ENCODE measurements around the gene TADA2B.

TADA2B gene

GRCh38 chr4:7105276-7105675, 62.1 kb downstream of the TADA2B start:
- Histone ChIP-seq H3K27me3 (ENCODE audit: insufficient read depth, low read length, poor library complexity, severe bottlenecking) (no peaks in the 10 kb centered on the region), H2AFZ (ENCODE audit: low read length) (no peak overlapping the region), H3K9ac (ENCODE audit: low read depth, low read length, poor library complexity, severe bottlenecking) (no peak overlapping the region), H3K9me3 (ENCODE audit: insufficient read depth, low read depth, low read length) (no peaks in the 10 kb centered on the region), H3K4me1 (ENCODE audit: insufficient read depth, low read length, poor library complexity, severe bottlenecking) (peaks cover 4% of the 10 kb centered on the region), H3F3A (ENCODE audit: low read depth) (no peaks in the 10 kb centered on the region), H3K4me3 (ENCODE audit: low read length, poor library complexity, severe bottlenecking) (no peak overlapping the region), H4K20me1 (ENCODE audit: insufficient read depth, low read length, poor library complexity, severe bottlenecking) (no peaks in the 10 kb centered on the region), H3K36me3 (ENCODE audit: insufficient read depth, low read length) (no peaks in the 10 kb centered on the region), H3K4me2 (ENCODE audit: low read depth, low read length, poor library complexity, severe bottlenecking) (no peak overlapping the region), H3K79me2 (ENCODE audit: insufficient read depth, low read length) (no peaks in the 10 kb centered on the region), H3K9me2 (replicated peaks; ENCODE audit: low read depth, low read length) (no peaks in the 10 kb centered on the region)
- TF ChIP-seq EZH2phosphoT487 (IDR thresholded peaks at IDR 0.05; ENCODE audit: borderline replicate concordance), result no peak
- TF ChIP-seq CTCF (conservative IDR thresholded peaks at IDR 0.05; ENCODE audit: low read length), result no peak

GRCh38 chr4:7107166-7107905, 64.2 kb downstream of the TADA2B start:
- Histone ChIP-seq H3F3A (ENCODE audit: low read depth) (no peaks in the 10 kb centered on the region), H3K4me3 (ENCODE audit: low read length, poor library complexity, severe bottlenecking) (no peak overlapping the region), H3K4me1 (ENCODE audit: insufficient read depth, low read length, poor library complexity, severe bottlenecking) (peaks cover under 1% of the 10 kb centered on the region), H3K79me2 (ENCODE audit: insufficient read depth, low read length) (no peaks in the 10 kb centered on the region), H3K9ac (ENCODE audit: low read depth, low read length, poor library complexity, severe bottlenecking) (no peak overlapping the region), H2AFZ (ENCODE audit: low read length) (no peak overlapping the region), H3K27me3 (ENCODE audit: insufficient read depth, low read length, poor library complexity, severe bottlenecking) (no peaks in the 10 kb centered on the region), H3K9me2 (replicated peaks; ENCODE audit: low read depth, low read length) (no peaks in the 10 kb centered on the region), H3K4me2 (ENCODE audit: low read depth, low read length, poor library complexity, severe bottlenecking) (no peak overlapping the region), H3K9me3 (ENCODE audit: insufficient read depth, low read depth, low read length) (no peaks in the 10 kb centered on the region), H4K20me1 (ENCODE audit: insufficient read depth, low read length, poor library complexity, severe bottlenecking) (no peaks in the 10 kb centered on the region), H3K36me3 (ENCODE audit: insufficient read depth, low read length) (no peaks in the 10 kb centered on the region)
- no peak for TF ChIP-seq EZH2phosphoT487 (IDR thresholded peaks at IDR 0.05; ENCODE audit: borderline replicate concordance)
- TF ChIP-seq CTCF (conservative IDR thresholded peaks at IDR 0.05; ENCODE audit: low read length), result no peak

Data from Loucy (cell line).